ENCODE measurements around the gene TRIM59.

DNA sequence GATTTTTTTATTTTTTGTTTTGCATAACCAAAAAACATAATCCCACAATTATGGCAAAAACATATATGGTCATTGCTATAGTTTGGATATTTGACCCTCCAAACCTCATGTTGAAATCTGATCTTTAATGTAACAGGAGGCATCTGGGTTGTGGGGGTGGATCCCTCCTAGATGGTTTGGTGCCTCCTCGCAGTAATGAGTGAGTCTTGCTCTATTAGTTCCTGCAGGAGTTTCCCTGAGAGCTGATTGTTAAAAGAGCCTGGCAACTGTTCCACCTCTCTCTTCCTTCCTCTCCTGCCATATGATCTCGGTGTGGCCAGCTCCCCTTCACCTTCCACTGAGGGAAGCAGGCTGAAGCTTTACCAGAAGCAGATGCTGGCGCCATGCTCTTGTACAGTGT lies 33.2 kb upstream of the TRIM59 start:
- no peak for TF ChIP-seq POLR2AphosphoS5 (IDR thresholded peaks at IDR 0.05; ENCODE audit: low read depth)
- TF ChIP-seq, protein P1, sequence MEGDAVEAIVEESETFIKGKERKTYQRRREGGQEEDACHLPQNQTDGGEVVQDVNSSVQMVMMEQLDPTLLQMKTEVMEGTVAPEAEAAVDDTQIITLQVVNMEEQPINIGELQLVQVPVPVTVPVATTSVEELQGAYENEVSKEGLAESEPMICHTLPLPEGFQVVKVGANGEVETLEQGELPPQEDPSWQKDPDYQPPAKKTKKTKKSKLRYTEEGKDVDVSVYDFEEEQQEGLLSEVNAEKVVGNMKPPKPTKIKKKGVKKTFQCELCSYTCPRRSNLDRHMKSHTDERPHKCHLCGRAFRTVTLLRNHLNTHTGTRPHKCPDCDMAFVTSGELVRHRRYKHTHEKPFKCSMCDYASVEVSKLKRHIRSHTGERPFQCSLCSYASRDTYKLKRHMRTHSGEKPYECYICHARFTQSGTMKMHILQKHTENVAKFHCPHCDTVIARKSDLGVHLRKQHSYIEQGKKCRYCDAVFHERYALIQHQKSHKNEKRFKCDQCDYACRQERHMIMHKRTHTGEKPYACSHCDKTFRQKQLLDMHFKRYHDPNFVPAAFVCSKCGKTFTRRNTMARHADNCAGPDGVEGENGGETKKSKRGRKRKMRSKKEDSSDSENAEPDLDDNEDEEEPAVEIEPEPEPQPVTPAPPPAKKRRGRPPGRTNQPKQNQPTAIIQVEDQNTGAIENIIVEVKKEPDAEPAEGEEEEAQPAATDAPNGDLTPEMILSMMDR (IDR thresholded peaks at IDR 0.05; ENCODE audit: insufficient read depth, low read length) = no peak
